Activated CD4-positive, alpha-beta T cell treated with anti-CD3 and anti-CD28 coated beads, Interleukin-10, Interleukin-2, amounts not matched to agents 100 ng/mL and 50 ng/mL, durations not matched to agents 16 hours and 8 hours (primary cell): Measurements from ENCODE around the gene EPS8.

Source experiments
- DNase-seq: peaks from one replicate; pipeline ENCODE4 v3.0.0-alpha.2; 2020

The EPS8 gene

GRCh38 chr12:15789220-15790171 is at the start of gene EPS8:
TSS of gene EPS8 (minus strand) at chr12:15789388. CDS start at chr12:15682951, 106,437 bp downstream.
- DNase-seq, result peak; percentile 91

- DNase-seq, result no peak
Measured at GRCh38 chr12:15837141-15837790, 48.1 kb upstream of the EPS8 start.

- DNase-seq, result no peak
Measured at GRCh38 chr12:15834575-15834974, 45.4 kb upstream of the EPS8 start.

- DNase-seq, result no peak
Measured at GRCh38 chr12:15831315-15831978, 42.3 kb upstream of the EPS8 start.

GRCh38 chr12:15830538-15830937 is 41.4 kb upstream of the EPS8 start:
- DNase-seq, result no peak

GRCh38 chr12:15829949-15830348 is 40.8 kb upstream of the EPS8 start:
- DNase-seq, result no peak

- no peak for DNase-seq
Measured at GRCh38 chr12:15829255-15829654, 40.1 kb upstream of the EPS8 start.

GRCh38 chr12:15827136-15827535 is 37.9 kb upstream of the EPS8 start:
- DNase-seq, result no peak

GRCh38 chr12:15824516-15824915 is 35.3 kb upstream of the EPS8 start:
- DNase-seq, result no peak

- no peak for DNase-seq
Measured at GRCh38 chr12:15823360-15824128, 34.4 kb upstream of the EPS8 start.

- no peak for DNase-seq
Measured at GRCh38 chr12:15819644-15820437, 30.7 kb upstream of the EPS8 start.

- DNase-seq, result no peak
Measured at GRCh38 chr12:15818418-15818817, 29.2 kb upstream of the EPS8 start.

GRCh38 chr12:15815730-15816129 is 26.5 kb upstream of the EPS8 start:
- DNase-seq, result no peak

GRCh38 chr12:15811214-15812127 is 22.3 kb upstream of the EPS8 start:
- DNase-seq, result no peak

GRCh38 chr12:15808652-15809051 is 19.5 kb upstream of the EPS8 start:
- DNase-seq, result no peak

GRCh38 chr12:15808250-15808649 is 19.1 kb upstream of the EPS8 start:
- no peak for DNase-seq

GRCh38 chr12:15806826-15807225 is 17.6 kb upstream of the EPS8 start:
- no peak for DNase-seq

- DNase-seq, result no peak
Measured at GRCh38 chr12:15801770-15802744, 12.9 kb upstream of the EPS8 start.

GRCh38 chr12:15800278-15800677 is 11.1 kb upstream of the EPS8 start:
- DNase-seq, result no peak

- DNase-seq, result no peak
Measured at GRCh38 chr12:15797818-15798217, 8.6 kb upstream of the EPS8 start.
